GM19025 (cell line): ENCODE measurements around the gene TOX3.

Experiments used
- ATAC-seq: cut with Tn5 transposase; IDR thresholded peaks from one replicate; pipeline ENCODE4 v1.9.1; 2021; ENCODE audit warnings: mild to moderate bottlenecking, low read depth, moderate library complexity; ENCODE audit not compliant: unreplicated experiment

TOX3 gene

DNA sequence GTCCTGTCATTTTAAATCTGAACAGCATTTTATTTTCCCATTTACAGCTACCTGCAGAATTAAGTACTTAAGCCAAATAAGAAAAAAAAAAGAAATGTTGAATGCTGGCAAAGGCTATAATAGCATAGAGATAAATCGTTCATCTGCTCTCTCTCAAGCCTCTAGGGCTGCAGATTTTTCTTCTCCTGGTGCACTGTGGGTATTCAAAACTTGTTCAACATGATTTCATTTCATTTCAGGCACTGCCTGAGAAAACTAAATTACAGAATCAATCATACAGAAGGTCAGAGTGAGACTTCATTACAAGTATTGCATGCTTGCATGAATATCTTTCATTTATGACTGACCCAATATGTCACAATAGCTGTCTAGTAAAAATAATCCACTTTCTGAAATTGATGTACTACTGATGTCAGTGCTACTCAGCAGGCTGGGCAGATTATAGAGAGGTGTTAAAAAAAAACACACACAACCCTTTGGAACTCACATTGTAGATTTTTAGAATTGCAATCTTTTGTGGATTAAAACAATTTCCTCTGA is 86.2 kb downstream of the TOX3 start:
- ATAC-seq, result no peak

DNA sequence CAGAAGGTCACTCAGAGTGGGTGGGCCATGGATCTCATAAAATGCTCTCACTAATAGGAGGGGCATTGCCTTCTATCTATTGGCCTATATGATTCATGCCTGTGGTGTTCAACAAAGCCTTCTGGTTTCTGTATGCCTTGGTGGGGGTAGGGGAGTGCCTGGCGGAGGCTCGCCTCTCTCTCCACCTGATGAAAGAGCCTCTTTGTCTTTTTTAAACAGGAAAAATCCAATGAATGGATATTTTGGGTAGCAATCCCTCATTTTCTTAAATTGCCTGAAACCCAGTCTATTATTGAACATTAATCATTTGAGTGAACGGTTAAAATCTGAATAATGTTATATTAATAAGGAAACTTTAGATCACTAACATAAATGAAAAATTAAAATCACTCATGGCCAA is 90.6 kb downstream of the TOX3 start:
- no peak for ATAC-seq

DNA sequence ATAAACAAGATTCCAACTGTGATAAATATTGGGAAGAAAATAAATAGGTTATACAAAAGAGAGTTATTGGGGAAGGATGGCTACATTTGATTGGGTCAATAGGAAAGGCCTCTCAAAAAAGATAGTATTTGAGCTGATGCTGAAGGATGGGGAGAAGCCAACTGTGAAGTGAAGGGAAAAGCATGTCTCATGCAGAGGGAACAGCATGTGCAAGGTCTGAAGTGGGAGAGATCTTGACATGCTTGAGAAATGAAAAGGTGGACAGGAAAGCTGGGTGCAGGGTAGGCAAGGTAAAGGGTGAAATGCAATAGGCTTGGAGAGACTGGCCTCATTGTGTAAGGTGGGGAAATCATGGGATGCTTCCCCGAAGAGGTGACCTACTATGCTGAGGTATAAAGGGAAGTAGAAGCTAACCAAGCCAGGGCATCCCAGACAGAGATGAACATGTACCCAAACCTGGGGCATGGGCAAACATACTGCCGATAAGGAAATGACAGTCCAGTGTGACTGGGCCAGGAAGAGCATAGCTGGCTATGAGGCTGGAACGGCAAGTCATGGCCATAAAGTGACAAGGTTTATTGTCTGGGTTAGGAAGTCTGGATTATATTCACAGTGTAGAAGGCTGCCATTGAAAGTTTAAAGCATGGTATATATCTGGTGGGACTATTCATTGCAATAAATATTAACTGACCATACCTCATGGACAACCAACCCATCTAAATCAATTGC is 91.2 kb downstream of the TOX3 start:
- no peak for ATAC-seq

- no peak for ATAC-seq
Observed at GRCh38 chr16:52453644-52454043, 93.3 kb downstream of the TOX3 start.

- no peak for ATAC-seq
Observed at GRCh38 chr16:52451971-52452421, 94.9 kb downstream of the TOX3 start.

GRCh38 chr16:52450916-52451315 is 96.0 kb downstream of the TOX3 start:
- no peak for ATAC-seq

GRCh38 chr16:52450241-52450640 is 96.7 kb downstream of the TOX3 start:
- no peak for ATAC-seq

DNA sequence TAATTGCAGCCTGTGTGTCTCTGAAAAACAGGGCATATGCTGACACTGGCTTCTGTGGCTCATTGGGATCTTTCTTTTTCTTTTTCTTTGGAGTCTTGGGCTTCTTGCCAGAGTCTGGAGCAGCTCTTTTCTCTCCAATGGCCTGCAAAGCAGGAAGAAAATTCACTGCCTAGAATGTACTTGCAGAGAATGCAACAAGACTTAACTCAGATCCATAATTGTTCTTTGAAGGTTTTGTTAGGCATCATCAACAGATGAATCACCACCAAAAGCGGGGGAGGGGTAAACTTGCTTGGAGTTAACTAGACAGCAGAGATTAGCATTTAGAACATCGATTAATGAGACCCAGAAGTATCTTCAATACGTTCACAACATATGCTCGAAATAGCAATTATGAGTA is 100.9 kb downstream of the TOX3 start:
- ATAC-seq, result no peak

DNA sequence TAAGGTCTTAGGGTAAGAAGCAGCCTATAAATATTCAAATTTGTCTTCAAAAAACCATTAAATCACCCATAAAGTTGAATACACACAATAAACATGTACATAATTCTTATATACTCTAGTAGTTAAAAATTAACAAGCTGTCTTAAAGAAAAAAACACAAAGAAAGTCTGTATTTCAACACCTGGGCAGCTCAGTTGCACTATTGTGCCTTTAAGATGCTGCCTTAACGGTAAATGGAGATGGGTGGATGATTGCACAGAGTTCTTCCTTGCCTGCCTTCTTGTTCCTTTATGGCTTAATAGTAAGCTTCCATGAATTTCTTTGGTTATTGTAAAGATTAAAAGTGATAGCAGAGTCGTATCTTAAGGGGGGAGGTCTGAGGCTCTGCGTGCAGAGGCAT is 105.1 kb downstream of the TOX3 start:
- no peak for ATAC-seq

DNA sequence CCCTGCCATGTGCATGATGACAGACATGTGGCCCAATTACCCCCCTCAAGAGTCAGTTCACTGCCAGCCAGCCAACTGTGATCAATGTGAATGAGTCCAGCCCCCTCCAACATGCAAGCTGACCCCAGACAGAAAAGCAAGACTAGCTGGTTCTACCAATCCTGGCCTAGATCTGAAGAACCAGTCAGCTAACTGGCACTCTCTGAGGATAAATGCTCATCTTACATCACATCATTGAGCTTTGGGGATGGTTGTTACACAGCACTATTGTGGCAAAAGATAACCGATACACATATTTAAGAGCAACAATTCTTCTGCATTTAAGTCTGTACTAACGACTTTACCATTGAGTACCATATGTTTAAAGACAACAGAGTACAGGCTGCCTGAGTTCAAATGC is 106.7 kb downstream of the TOX3 start:
- ATAC-seq, result no peak

DNA sequence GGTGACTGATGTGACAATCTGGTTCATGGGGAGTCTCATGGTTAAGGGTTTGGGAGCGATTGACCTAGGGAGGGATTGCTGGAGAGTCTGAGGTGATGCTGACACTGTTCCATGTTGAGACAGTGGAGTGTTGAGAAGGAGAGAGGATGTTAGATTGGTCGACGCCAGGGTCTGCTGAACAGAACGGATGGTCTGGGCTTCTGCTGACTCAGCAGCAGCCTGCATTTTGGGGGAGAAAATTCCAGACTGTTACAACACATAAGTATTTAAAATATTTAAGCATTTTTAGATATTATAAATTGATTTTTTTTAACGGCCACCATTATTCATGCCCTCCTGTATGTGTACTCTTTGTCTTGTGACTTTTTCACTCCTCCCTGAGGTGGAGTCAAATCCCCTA is 107.2 kb downstream of the TOX3 start:
- ATAC-seq, result no peak

DNA sequence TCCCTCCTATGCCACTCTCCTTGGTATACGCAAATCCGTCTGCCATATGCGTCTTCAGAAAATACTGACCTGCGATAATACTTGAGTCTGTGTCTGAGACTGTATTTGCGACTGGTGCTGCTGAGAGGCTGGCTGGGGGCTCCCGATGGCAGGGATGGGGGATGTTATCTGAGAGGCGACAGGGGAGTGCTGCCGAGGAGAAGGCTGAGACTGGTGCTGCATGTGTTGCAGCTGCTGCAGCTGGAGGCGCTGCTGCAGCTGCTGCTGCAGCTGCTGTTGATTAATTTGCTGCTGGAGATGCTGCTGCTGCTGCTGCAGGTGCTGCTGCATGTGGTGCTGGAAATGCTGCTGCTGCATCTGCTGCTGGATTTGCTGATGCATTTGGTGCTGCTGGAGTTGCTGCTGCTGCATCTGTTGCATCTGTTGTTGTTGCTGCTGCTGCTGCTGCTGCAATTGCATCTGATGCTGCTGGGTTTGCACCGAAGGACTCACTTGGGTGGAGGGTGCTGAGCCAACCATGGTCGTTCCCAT is 107.7 kb downstream of the TOX3 start:
- ATAC-seq, result no peak

- ATAC-seq, result no peak
Observed at GRCh38 chr16:52437277-52437670, 109.7 kb downstream of the TOX3 start.

DNA sequence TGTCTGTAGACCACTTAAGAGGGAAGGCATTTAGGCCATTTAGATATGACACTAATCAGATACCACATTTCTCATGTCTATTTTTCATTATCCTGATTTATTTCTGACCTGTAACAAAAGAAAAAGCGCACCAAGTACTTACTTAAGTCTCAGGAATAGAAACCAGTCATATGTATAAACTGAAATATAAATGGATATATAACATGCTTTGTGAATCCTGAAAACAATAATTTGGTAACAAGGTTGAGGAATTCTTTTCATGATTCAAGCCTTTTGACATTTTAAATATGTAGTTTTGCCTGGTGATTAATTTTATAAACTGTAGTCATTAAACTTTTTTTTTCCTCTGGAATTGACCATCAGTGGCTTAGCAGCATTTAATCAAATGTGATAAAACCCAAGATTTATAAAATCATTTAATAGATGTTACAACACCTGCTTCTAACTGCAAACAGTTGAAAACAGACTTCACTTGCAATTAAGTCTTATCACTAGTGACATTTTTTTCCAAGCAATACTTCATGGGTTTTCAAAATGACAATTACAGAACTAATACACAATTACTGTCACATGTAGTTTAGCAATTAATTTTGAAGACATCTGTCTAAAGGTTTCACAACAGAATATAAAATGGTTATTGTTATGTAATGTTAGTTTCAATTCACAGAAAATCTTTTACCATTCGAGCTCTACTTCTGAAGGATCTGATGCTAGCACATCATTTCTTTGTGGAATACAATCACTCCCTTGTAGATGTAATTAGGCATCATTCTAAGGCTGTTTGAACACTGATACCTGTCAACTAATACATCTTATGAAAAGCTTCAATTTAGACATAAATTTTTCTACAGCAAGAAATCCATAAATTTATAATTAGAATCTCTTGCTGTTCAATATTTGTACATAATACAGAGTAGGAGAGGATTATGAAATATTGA is 110.3 kb downstream of the TOX3 start:
- no peak for ATAC-seq

- no peak for ATAC-seq
Observed at GRCh38 chr16:52434224-52434623, 112.7 kb downstream of the TOX3 start.

- ATAC-seq, result no peak
Observed at GRCh38 chr16:52433643-52434042, 113.3 kb downstream of the TOX3 start.

DNA sequence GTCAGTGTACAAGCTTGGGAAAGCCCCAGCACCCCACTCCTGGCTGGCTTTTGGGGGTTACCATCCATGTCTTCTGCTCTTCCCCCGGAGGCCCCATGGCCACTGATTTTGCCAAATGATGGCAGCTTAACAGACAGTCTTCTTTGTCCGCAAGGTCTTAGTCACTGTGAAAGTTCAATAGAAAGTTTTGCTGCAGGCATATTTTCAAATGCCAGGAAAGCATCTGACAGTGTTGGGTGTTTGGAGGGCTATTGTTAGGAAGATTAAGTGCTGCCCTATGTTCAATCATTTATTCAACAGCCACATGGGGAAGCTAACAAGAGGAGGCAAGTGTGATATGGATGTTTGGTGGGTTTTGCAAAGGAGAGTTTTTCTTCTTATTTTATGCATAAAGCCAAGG is 122.4 kb downstream of the TOX3 start:
- ATAC-seq, result no peak

DNA sequence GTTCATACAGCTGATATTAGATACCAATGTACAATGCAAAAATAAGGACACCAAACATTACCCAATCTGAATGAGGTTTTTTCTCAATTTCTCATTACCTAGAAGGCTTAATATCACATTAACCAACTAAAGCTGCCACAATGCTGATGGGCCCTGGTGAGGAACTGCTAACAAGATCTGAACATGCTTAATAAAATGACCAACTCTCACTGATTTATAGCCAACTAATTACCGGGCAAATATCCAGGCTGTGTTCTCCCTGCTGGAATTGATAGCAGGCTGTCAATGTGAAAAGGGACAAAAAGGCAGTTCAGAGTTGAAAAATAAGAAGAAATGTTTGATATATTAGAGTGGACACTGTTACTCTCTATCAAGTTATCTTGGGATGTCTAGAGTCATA is 124.6 kb downstream of the TOX3 start:
- ATAC-seq, result no peak

DNA sequence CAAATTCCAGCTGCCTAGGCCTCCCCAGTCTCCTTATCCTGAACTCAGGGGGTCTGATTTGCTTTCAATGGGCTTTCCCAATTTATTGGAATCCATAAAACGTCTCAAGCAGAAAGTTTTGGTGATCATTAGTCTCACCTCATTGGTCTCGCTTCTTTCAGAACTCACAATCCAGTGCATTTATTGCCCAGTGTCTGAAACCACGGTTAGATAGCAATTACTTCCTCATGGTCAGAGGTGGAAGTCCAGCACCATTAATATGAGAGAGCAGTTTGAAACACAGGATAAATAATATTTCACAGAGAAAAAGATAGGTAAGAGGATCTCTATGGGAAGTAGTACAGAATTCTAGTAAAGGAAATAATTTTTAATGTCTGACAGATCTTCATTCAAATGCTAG is 128.7 kb downstream of the TOX3 start:
- no peak for ATAC-seq

DNA sequence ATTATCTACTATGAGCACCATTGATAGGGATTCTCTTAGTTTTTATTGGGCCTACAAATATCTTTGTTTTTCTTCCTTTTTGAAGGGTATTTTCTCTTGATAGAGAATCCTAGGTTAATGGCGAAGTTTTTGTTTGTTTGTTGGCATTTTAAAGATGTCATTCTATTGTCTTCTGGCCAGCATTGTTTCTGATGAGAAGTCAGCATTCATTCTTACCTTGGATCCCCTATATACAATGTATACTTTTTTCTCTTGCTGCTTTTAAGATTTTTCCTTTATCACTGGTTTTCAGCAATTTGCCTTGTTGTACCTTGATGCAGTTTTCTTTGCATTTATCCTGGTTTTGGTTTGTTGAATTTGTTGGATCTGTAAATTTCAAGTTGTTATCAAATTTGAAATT is 130.1 kb downstream of the TOX3 start:
- ATAC-seq, result no peak

DNA sequence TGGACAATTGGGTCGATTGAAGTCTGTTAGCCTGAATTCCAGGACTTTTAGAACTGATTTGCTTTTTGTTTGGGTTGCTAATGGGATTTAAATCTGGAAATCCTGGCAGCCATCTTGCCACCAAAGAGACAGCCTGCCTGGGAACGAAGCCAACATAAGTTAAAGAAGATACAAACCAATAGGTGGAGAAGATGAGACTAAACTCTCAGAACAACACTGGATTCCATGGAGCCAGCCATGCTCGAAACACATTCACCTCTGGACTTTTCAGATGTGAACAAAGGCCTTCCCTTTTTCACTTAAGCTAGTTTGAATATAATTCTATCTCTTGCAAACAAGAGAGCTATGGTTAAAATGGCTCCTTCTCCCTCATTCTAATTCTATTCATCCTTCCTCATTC is 135.9 kb downstream of the TOX3 start:
- ATAC-seq, result no peak
